HCT116 (cell line): Measurements from ENCODE around the gene RBKS. TPM values are rescaled to one million over a fixed set of nuclear protein-coding genes. Genes with fewer than 3 reads are reported as not detected.

Experiments
- ATAC-seq: fragments of 200-7000 bp; cut with Tn5 transposase; 2 replicates; pipeline ENCODE4 v1.9.1; 2020; ENCODE audit warnings: mild to moderate bottlenecking, moderate library complexity
- BruUV-seq: library from RNA; stranded (reverse); fragments of 400-500 nt; replicated peaks from 2 replicates; lab custom pipeline; 2021; lab: Mats Ljungman, UMichigan
- CTCF ChIA-PET: fragments of 300-600 bp; sonication (Branson Sonifier 250); formaldehyde crosslinking; loops from one replicate; lab custom pipeline; 2021; ENCODE audit warnings: antibody characterized with exemption; lab: Charles Lee
- POLR2A ChIA-PET: fragments of 300-600, 350-600 bp; sonication (Branson Sonifier 250); formaldehyde crosslinking; loops from one replicate; lab custom pipeline; 2021; ENCODE audit warnings: antibody characterized with exemption; lab: Charles Lee
- RAD21 ChIA-PET, 2 experiments: fragments of 300-600 bp; sonication (Branson Sonifier 250); formaldehyde crosslinking; loops; one replicate each; lab custom pipeline; 2023; ENCODE audit warnings: low total read pairs in 2 of 2; ENCODE audit not compliant: uncharacterized antibody in 2 of 2, unreplicated experiment in 2 of 2, low non-redundant PET in 1 of 2; lab: Charles Lee
- DNase-seq: peaks from one replicate; pipeline ENCODE4 v3.0.0-alpha.2; 2010; ENCODE audit warnings: low read depth, low spot score
- H2AFZ ChIP-seq: fragments of 200-600 bp; shearing (Covaris generic), sonication (generic); 2 replicates; pipeline ENCODE4 v1.6.1; 2017; ENCODE audit warnings: low read depth, mixed run types, mixed read lengths, antibody characterized with exemption, low read length; ENCODE audit not compliant: poor library complexity, severe bottlenecking
- H3K27ac ChIP-seq: 2 replicates; pipeline ENCODE4 v1.5.1; 2012; ENCODE audit warnings: low read depth, low read length
- H3K27me3 ChIP-seq: fragments of 200-600 bp; sonication (generic); 2 replicates; pipeline ENCODE4 v1.6.1; 2016; ENCODE audit warnings: mixed run types, low read length, mixed read lengths; ENCODE audit not compliant: insufficient read depth
- H3K36me3 ChIP-seq, 2 experiments: fragments of 200-500 bp in 1 of 2; fragments of 200-600 bp in 1 of 2; sonication (Bioruptor generic) in 1 of 2; sonication (generic) in 1 of 2; 2 replicates each; pipeline versions ENCODE4 v1.5.1 to v1.6.1; 2014 to 2016; ENCODE audit warnings: low read length in 2 of 2, inconsistent platforms in 1 of 2, mixed read lengths in 1 of 2, mixed run types in 1 of 2; ENCODE audit not compliant: insufficient read depth in 2 of 2, control insufficient read depth in 1 of 2
- H3K4me1 ChIP-seq, 2 experiments: fragments of 200-600 bp in 1 of 2; sonication (generic) in 1 of 2; 2 replicates each; pipeline versions ENCODE4 v1.5.1 to v1.6.1; 2012 to 2017; ENCODE audit warnings: low read length in 2 of 2, inconsistent platforms in 1 of 2, mild to moderate bottlenecking in 1 of 2, mixed read lengths in 1 of 2, mixed run types in 1 of 2, moderate library complexity in 1 of 2; ENCODE audit not compliant: insufficient read depth in 2 of 2, control insufficient read depth in 1 of 2
- H3K4me2 ChIP-seq: fragments of 200-600 bp; sonication (generic); 2 replicates; pipeline ENCODE4 v1.6.1; 2017; ENCODE audit warnings: mixed run types, low read length, mixed read lengths
- H3K4me3 ChIP-seq, 2 experiments: fragments of 200-600 bp in 1 of 2; sonication (generic) in 1 of 2; replicated peaks in 1 of 2; 2 replicates each; pipeline ENCODE4 v1.5.1; 2011 to 2016; ENCODE audit warnings: low read length in 2 of 2, control low read depth in 1 of 2, low read depth in 1 of 2, mild to moderate bottlenecking in 1 of 2, mixed read lengths in 1 of 2, mixed run types in 1 of 2
- H3K79me2 ChIP-seq: fragments of 200-600 bp; sonication (generic); 2 replicates; pipeline ENCODE4 v1.6.1; 2017; ENCODE audit warnings: mild to moderate bottlenecking, mixed run types, low read length, moderate library complexity, mixed read lengths; ENCODE audit not compliant: insufficient read depth
- H3K9ac ChIP-seq: fragments of 200-600 bp; sonication (generic); 2 replicates; pipeline ENCODE4 v1.6.1; 2016; ENCODE audit warnings: low read length, mixed read lengths
- H3K9me2 ChIP-seq: fragments of 200-600 bp; sonication (generic), shearing (Covaris generic); 2 replicates; pipeline ENCODE4 v1.6.1; 2017; ENCODE audit warnings: mixed run types, mild to moderate bottlenecking, moderate library complexity; ENCODE audit not compliant: insufficient read depth
- H3K9me3 ChIP-seq, 2 experiments: fragments of 200-500 bp in 1 of 2; fragments of 200-600 bp in 1 of 2; sonication (Bioruptor generic) in 1 of 2; sonication (generic) in 1 of 2; 2 replicates each; pipeline ENCODE4 v1.6.1; 2014 to 2017; ENCODE audit warnings: low read length in 2 of 2, mixed read lengths in 2 of 2, inconsistent platforms in 1 of 2, low read depth in 1 of 2, mild to moderate bottlenecking in 1 of 2, mixed run types in 1 of 2, moderate library complexity in 1 of 2; ENCODE audit not compliant: control insufficient read depth in 1 of 2, insufficient read depth in 1 of 2
- H4K20me1 ChIP-seq: fragments of 200-600 bp; sonication (generic), shearing (Covaris generic); 2 replicates; pipeline ENCODE4 v1.6.1; 2017; ENCODE audit warnings: mixed run types, mild to moderate bottlenecking, moderate library complexity; ENCODE audit not compliant: insufficient read depth
- CBX3 ChIP-seq: IDR thresholded peaks from 2 replicates; pipeline ENCODE4 v1.6.1; 2012; ENCODE audit warnings: low read depth
- CEBPB ChIP-seq: IDR thresholded peaks from 2 replicates; pipeline ENCODE4 v1.6.1; 2012; ENCODE audit warnings: low read depth
- EGR1 ChIP-seq: IDR thresholded peaks from 2 replicates; pipeline ENCODE4 v1.6.1; 2012; ENCODE audit warnings: low read depth
- ELF1 ChIP-seq: IDR thresholded peaks from 2 replicates; pipeline ENCODE4 v1.6.1; 2012; ENCODE audit warnings: low read depth, borderline replicate concordance
- FOSL1 ChIP-seq: IDR thresholded peaks from 2 replicates; pipeline ENCODE4 v1.6.1; 2012; ENCODE audit warnings: low read depth
- JUND ChIP-seq: IDR thresholded peaks from 2 replicates; pipeline ENCODE4 v1.6.1; 2012
- POLR2AphosphoS5 ChIP-seq: IDR thresholded peaks from 2 replicates; pipeline ENCODE4 v1.6.1; 2011; ENCODE audit warnings: mild to moderate bottlenecking, low read depth, low read length, moderate library complexity
- RAD21 ChIP-seq: IDR thresholded peaks from 2 replicates; pipeline ENCODE4 v1.6.1; 2012; ENCODE audit warnings: low read depth, mild to moderate bottlenecking
- SP1 ChIP-seq: IDR thresholded peaks from 2 replicates; pipeline ENCODE4 v1.6.1; 2012; ENCODE audit warnings: low read depth
- SRF ChIP-seq: IDR thresholded peaks from 2 replicates; pipeline ENCODE4 v1.6.1; 2012; ENCODE audit warnings: low read depth
- TCF7L2 ChIP-seq: IDR thresholded peaks from 2 replicates; pipeline ENCODE4 v1.7.0; 2011; ENCODE audit warnings: borderline replicate concordance, inconsistent platforms; ENCODE audit not compliant: insufficient read depth, insufficient read length; ENCODE audit errors: extremely low read depth
- YY1 ChIP-seq: IDR thresholded peaks from 2 replicates; pipeline ENCODE4 v1.6.1; 2011; ENCODE audit warnings: low read length, low read depth, moderate library complexity, mild to moderate bottlenecking; ENCODE audit not compliant: insufficient replicate concordance; ENCODE audit errors: extremely low read depth
- ZBTB33 ChIP-seq: IDR thresholded peaks from 2 replicates; pipeline ENCODE4 v1.6.1; 2011; ENCODE audit warnings: mild to moderate bottlenecking, low read length, moderate library complexity; ENCODE audit not compliant: insufficient replicate concordance; ENCODE audit errors: extremely low read depth
- ZFX ChIP-seq: fragments of 450-650 bp; IDR thresholded peaks from 2 replicates; pipeline ENCODE4 v1.6.1; 2017
- ZNF274 ChIP-seq: fragments of 200-500 bp; sonication (Bioruptor generic); IDR thresholded peaks from 2 replicates; pipeline ENCODE4 v1.6.1; 2014; ENCODE audit warnings: mild to moderate bottlenecking, low read depth, low read length, inconsistent platforms
- intact Hi-C: fragments of 100-400 bp; cut with micrococcal nuclease; formaldehyde crosslinking; loops from 2 replicates; pipeline ENCODE4 v1.10.0; 2022
- total RNA-seq: library from RNA; stranded (reverse); gene quantifications from one replicate; pipeline ENCODE4 v1.2.1, GENCODE V29; 2021; ENCODE audit not compliant: unreplicated experiment
- TF ChIP-seq, protein P1 (sequence below), 3 experiments: fragments of 200-600 bp in 1 of 3; sonication (generic) in 1 of 3; IDR thresholded peaks in 2 of 3; conservative IDR thresholded peaks in 1 of 3; 2 replicates each; pipeline ENCODE4 v1.5.1; 2012 to 2017; ENCODE audit warnings: low read depth in 2 of 3, low read length in 2 of 3, antibody characterized with exemption in 1 of 3, borderline replicate concordance in 1 of 3, control low read depth in 1 of 3, mild to moderate bottlenecking in 1 of 3, mixed read lengths in 1 of 3, mixed run types in 1 of 3, moderate library complexity in 1 of 3; ENCODE audit not compliant: insufficient read depth in 1 of 3
- TF ChIP-seq, protein P2 (sequence below): IDR thresholded peaks from 2 replicates; pipeline ENCODE4 v1.6.1; 2012
- TF ChIP-seq, protein P3 (sequence below): IDR thresholded peaks from 2 replicates; pipeline ENCODE4 v1.6.1; 2012

RBKS gene
- total RNA-seq, 1 experiment from 2014 or later: 2.4 TPM

- ChIA-PET RAD21 (no interaction called here), POLR2A (no interaction called here), CTCF (no interaction called here)
- no peaks in the 10 kb centered on the region for H3K36me3 ChIP-seq
- no peak overlapping the region for H3K4me2 ChIP-seq
- no peaks in the 10 kb centered on the region for H3K4me1 ChIP-seq
- H4K20me1 ChIP-seq: no peaks in the 10 kb centered on the region
- no peak overlapping the region for H3K27ac ChIP-seq
- H2AFZ ChIP-seq: no peak overlapping the region
- intact Hi-C loops: no loop called here
- BruUV-seq: no TSS peak
- H3K79me2 ChIP-seq: no peaks in the 10 kb centered on the region
- no peaks in the 10 kb centered on the region for H3K9me3 ChIP-seq
- TF ChIP-seq ZBTB33: no peak
- no peak for TF ChIP-seq ZFX
- no peak for TF ChIP-seq CBX3
- TF ChIP-seq EGR1: no peak
- no peak overlapping the region for H3K9ac ChIP-seq
- H3K9me2 ChIP-seq: no peaks in the 10 kb centered on the region; the same call in 1 of the 2 replicates
- DNase-seq: no peak
- no peaks in the 10 kb centered on the region for H3K27me3 ChIP-seq
- no peak overlapping the region for H3K4me3 ChIP-seq
- ATAC-seq: no peak
Observed at GRCh38 chr2:27839022-27839618, 51.1 kb downstream of the RBKS start.

GRCh38 chr2:27838502-27838901 is 51.7 kb downstream of the RBKS start:
- DNase-seq (no peak), ATAC-seq (no peak)
- H3K27me3 ChIP-seq: no peaks in the 10 kb centered on the region
- RAD21 ChIA-PET: no interaction called here
- H2AFZ ChIP-seq: no peak overlapping the region
- H3K9me2 ChIP-seq: no peaks in the 10 kb centered on the region; the same call in 1 of the 2 replicates
- no peak overlapping the region for H3K9ac ChIP-seq
- H3K36me3 ChIP-seq: no peaks in the 10 kb centered on the region
- no peaks in the 10 kb centered on the region for H3K4me1 ChIP-seq
- no peaks in the 10 kb centered on the region for H3K9me3 ChIP-seq
- no peaks in the 10 kb centered on the region for H3K79me2 ChIP-seq
- CTCF ChIA-PET: no interaction called here
- no peaks in the 10 kb centered on the region for H4K20me1 ChIP-seq
- H3K27ac ChIP-seq: no peak overlapping the region
- no peak overlapping the region for H3K4me2 ChIP-seq
- intact Hi-C loops: no loop called here
- no TSS peak for BruUV-seq
- H3K4me3 ChIP-seq: no peak overlapping the region
- POLR2A ChIA-PET: no interaction called here
- TF ChIP-seq, protein P1, sequence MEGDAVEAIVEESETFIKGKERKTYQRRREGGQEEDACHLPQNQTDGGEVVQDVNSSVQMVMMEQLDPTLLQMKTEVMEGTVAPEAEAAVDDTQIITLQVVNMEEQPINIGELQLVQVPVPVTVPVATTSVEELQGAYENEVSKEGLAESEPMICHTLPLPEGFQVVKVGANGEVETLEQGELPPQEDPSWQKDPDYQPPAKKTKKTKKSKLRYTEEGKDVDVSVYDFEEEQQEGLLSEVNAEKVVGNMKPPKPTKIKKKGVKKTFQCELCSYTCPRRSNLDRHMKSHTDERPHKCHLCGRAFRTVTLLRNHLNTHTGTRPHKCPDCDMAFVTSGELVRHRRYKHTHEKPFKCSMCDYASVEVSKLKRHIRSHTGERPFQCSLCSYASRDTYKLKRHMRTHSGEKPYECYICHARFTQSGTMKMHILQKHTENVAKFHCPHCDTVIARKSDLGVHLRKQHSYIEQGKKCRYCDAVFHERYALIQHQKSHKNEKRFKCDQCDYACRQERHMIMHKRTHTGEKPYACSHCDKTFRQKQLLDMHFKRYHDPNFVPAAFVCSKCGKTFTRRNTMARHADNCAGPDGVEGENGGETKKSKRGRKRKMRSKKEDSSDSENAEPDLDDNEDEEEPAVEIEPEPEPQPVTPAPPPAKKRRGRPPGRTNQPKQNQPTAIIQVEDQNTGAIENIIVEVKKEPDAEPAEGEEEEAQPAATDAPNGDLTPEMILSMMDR (IDR thresholded peaks at IDR 0.05 in 2 of 3, conservative IDR thresholded peaks at IDR 0.05 in 1 of 3; ENCODE audit: borderline replicate concordance in 1 of 3, insufficient read depth in 1 of 3, low read depth in 2 of 3, low read length in 2 of 3): no peak
- TF ChIP-seq POLR2AphosphoS5 (no peak), SP1 (no peak), RAD21 (no peak), FOSL1 (no peak), YY1 (no peak), ZNF274 (no peak), CEBPB (no peak), TCF7L2 (no peak), JUND (no peak), ELF1 (no peak), SRF (no peak), EGR1 (no peak)
- TF ChIP-seq, protein P2, sequence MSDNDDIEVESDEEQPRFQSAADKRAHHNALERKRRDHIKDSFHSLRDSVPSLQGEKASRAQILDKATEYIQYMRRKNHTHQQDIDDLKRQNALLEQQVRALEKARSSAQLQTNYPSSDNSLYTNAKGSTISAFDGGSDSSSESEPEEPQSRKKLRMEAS: no peak
- TF ChIP-seq, protein P3, sequence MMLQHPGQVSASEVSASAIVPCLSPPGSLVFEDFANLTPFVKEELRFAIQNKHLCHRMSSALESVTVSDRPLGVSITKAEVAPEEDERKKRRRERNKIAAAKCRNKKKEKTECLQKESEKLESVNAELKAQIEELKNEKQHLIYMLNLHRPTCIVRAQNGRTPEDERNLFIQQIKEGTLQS: no peak
